HepG2 (cell line): ENCODE measurements around the gene CSNK1D. TPM values are rescaled to one million over a fixed set of nuclear protein-coding genes. Genes with fewer than 3 reads are reported as not detected.

Experiments used
- ATAC-seq: fragments of 200-7000 bp; cut with Tn5 transposase; 3 replicates; pipeline ENCODE4 v1.9.1; 2020; ENCODE audit warnings: mild to moderate bottlenecking, moderate library complexity
- BruUV-seq: library from RNA; stranded (reverse); fragments of 400-500 nt; replicated peaks from 2 replicates; lab custom pipeline; 2021; lab: Mats Ljungman, UMichigan
- CTCF ChIA-PET: fragments of 300-600 bp; formaldehyde crosslinking; extraction: SDS; loops from one replicate; lab custom pipeline; 2021; ENCODE audit warnings: low total read pairs, inconsistent platforms, low intra/inter-chr PET ratio; lab: Yijun Ruan, JAX
- POLR2A ChIA-PET: fragments of 350-600 bp; sonication (Branson Sonifier 250); formaldehyde crosslinking; loops from one replicate; lab custom pipeline; 2020; ENCODE audit warnings: antibody characterized with exemption, inconsistent platforms; lab: Yijun Ruan, JAX
- DNase-seq: peaks from one replicate; pipeline ENCODE4 v3.0.0-alpha.2; 2015; ENCODE audit warnings: low spot score
- FAIRE-seq: peaks from 3 replicates; lab custom pipeline; 2011; peaks lifted over from hg19 to GRCh38; lab: Jason Lieb, UNC
- H2AFZ ChIP-seq: one replicate; pipeline ENCODE4 v1.6.1; 2011; ENCODE audit warnings: low read length, inconsistent platforms
- H3K27ac ChIP-seq: fragments of 300-600 bp; 3 replicates; pipeline ENCODE4 v1.8.0; 2011; ENCODE audit warnings: mixed run types, mild to moderate bottlenecking, mixed read lengths, low read length, inconsistent platforms; ENCODE audit not compliant: insufficient read depth; ENCODE audit errors: extremely low read length
- H3K27me3 ChIP-seq, 2 experiments: fragments of 200-600 bp in 1 of 2; 2 replicates in 1 of 2; 3 replicates in 1 of 2; pipeline versions ENCODE4 v1.6.0 to v1.8.0; 2011; ENCODE audit warnings: low read length in 2 of 2, mild to moderate bottlenecking in 2 of 2, moderate library complexity in 2 of 2, inconsistent platforms in 1 of 2; ENCODE audit not compliant: insufficient read depth in 2 of 2, control insufficient read depth in 1 of 2
- H3K36me3 ChIP-seq, 2 experiments: fragments of 200-600 bp in 1 of 2; replicated peaks in 1 of 2; 2 replicates in 1 of 2; 3 replicates in 1 of 2; pipeline versions ENCODE4 v1.5.1 to v1.8.0; 2011; ENCODE audit warnings: low read length in 2 of 2, inconsistent platforms in 1 of 2; ENCODE audit not compliant: insufficient read depth in 2 of 2, control insufficient read depth in 1 of 2
- H3K4me1 ChIP-seq: 2 replicates; pipeline ENCODE4 v1.5.1; 2012; ENCODE audit warnings: low read length, inconsistent platforms; ENCODE audit not compliant: insufficient read depth
- H3K4me2 ChIP-seq: 2 replicates; pipeline ENCODE4 v1.6.0; 2011; ENCODE audit warnings: low read depth, low read length, inconsistent platforms
- H3K4me3 ChIP-seq, 3 experiments: fragments of 200-600 bp in 1 of 3; sonication (generic), shearing (Covaris generic) in 1 of 3; replicated peaks in 1 of 3; 2 replicates each; pipeline ENCODE4 v1.5.1; 2011 to 2016; ENCODE audit warnings: low read length in 3 of 3, inconsistent platforms in 2 of 3, low read depth in 2 of 3, mild to moderate bottlenecking in 2 of 3, control low read depth in 1 of 3, mixed read lengths in 1 of 3; ENCODE audit not compliant: insufficient read depth in 1 of 3
- H3K79me2 ChIP-seq: one replicate; pipeline ENCODE4 v1.6.1; 2011; ENCODE audit warnings: low read length, inconsistent platforms; ENCODE audit not compliant: insufficient read depth
- H3K9ac ChIP-seq: 2 replicates; pipeline ENCODE4 v1.6.0; 2011; ENCODE audit warnings: mild to moderate bottlenecking, low read depth, low read length, inconsistent platforms; ENCODE audit not compliant: insufficient read depth
- H3K9me3 ChIP-seq: 2 replicates; pipeline ENCODE4 v1.5.1; 2012; ENCODE audit warnings: mild to moderate bottlenecking, low read length
- H4K20me1 ChIP-seq: 2 replicates; pipeline ENCODE4 v1.6.0; 2011; ENCODE audit warnings: inconsistent platforms, mild to moderate bottlenecking, low read length, moderate library complexity; ENCODE audit not compliant: insufficient read depth
- EEA1 ChIP-seq: sonication (generic); formaldehyde crosslinking; IDR thresholded peaks from 2 replicates; pipeline ENCODE4 v1.5.1; 2020; ENCODE audit warnings: mild to moderate bottlenecking, missing genetic modification reagents, borderline replicate concordance
- FOXA3 ChIP-seq: IDR thresholded peaks from 2 replicates; pipeline ENCODE4 v1.6.1; 2016; ENCODE audit warnings: missing genetic modification reagents, missing compliant biosample characterization
- LCORL ChIP-seq, 2 experiments: fragments of 450-650 bp in 1 of 2; sonication (generic) in 1 of 2; formaldehyde crosslinking in 1 of 2; IDR thresholded peaks; 2 replicates each; pipeline versions ENCODE4 v1.5.0 to v1.6.1; 2017 to 2020; ENCODE audit warnings: antibody characterized with exemption in 1 of 2, missing genetic modification reagents in 1 of 2
- MAFG ChIP-seq: sonication (generic); formaldehyde crosslinking; IDR thresholded peaks from 2 replicates; pipeline ENCODE4 v1.5.1; 2020; ENCODE audit warnings: mild to moderate bottlenecking, missing genetic modification reagents
- NFIB ChIP-seq: sonication (generic); formaldehyde crosslinking; IDR thresholded peaks from 2 replicates; pipeline ENCODE4 v1.9.0; 2021; ENCODE audit warnings: missing genetic modification reagents, mild to moderate bottlenecking, borderline replicate concordance
- RAD21 ChIP-seq: fragments of 450-650 bp; formaldehyde crosslinking; IDR thresholded peaks from 2 replicates; pipeline ENCODE4 v1.5.0; 2020; ENCODE audit warnings: mild to moderate bottlenecking
- TP53 ChIP-seq: sonication (generic); formaldehyde crosslinking; conservative IDR thresholded peaks from 2 replicates; pipeline ENCODE4 v1.4.0; 2020; ENCODE audit warnings: missing genetic modification reagents
- ZFP37 ChIP-seq: sonication (generic); formaldehyde crosslinking; IDR thresholded peaks from 2 replicates; pipeline ENCODE4 v1.4.0; 2020; ENCODE audit warnings: missing genetic modification reagents, borderline replicate concordance
- ZNF547 ChIP-seq: sonication (generic); formaldehyde crosslinking; IDR thresholded peaks from 2 replicates; pipeline ENCODE4 v1.5.1; 2020; ENCODE audit warnings: mild to moderate bottlenecking, missing genetic modification reagents
- ZNF605 ChIP-seq: sonication (generic); formaldehyde crosslinking; IDR thresholded peaks from 2 replicates; pipeline ENCODE4 v1.8.0; 2022; ENCODE audit warnings: mild to moderate bottlenecking, missing genetic modification reagents
- ZNF674 ChIP-seq: sonication (generic); formaldehyde crosslinking; IDR thresholded peaks from 2 replicates; pipeline ENCODE4 v1.5.0; 2020; ENCODE audit warnings: low read depth, mild to moderate bottlenecking, missing genetic modification reagents
- ZNF75D ChIP-seq: sonication (generic); formaldehyde crosslinking; IDR thresholded peaks from 2 replicates; pipeline ENCODE4 v1.8.1; 2023; ENCODE audit warnings: missing genetic modification reagents, mild to moderate bottlenecking, borderline replicate concordance
- ZNF768 ChIP-seq: sonication (generic); formaldehyde crosslinking; IDR thresholded peaks from 2 replicates; pipeline ENCODE4 v1.4.0; 2020; ENCODE audit warnings: missing genetic modification reagents
- ZSCAN29 ChIP-seq: sonication (generic); formaldehyde crosslinking; conservative IDR thresholded peaks from 2 replicates; pipeline ENCODE4 v1.4.0; 2020; ENCODE audit warnings: mild to moderate bottlenecking, missing genetic modification reagents
- WGBS: methylation state at CpG from one replicate; pipeline ENCODE4 v1.1.6; 2017; ENCODE audit warnings: low lambda C conversion rate; 5-methylcytosine and 5-hydroxymethylcytosine counted together
- in situ Hi-C: cut with HindIII; loops from 2 replicates; pipeline ENCODE4 v1.10.0; 2017; ENCODE audit warnings: low pct_unique_long_range_greater_than_20kb; ENCODE audit not compliant: extremely low pct_ligation_motif_present
- intact Hi-C: fragments of 100-400 bp; cut with micrococcal nuclease; formaldehyde crosslinking; loops from one replicate; pipeline ENCODE4 v1.10.0; 2022; ENCODE audit not compliant: unreplicated experiment
- polyA plus RNA-seq, 8 experiments: library from polyadenylated mRNA; depleted of rRNA in 3 of 8; stranded (reverse) in 7 of 8; unstranded in 1 of 8; fragments of >200 nt; fragmentation: Illumina TruSeq in 4 of 8; extraction: Trizol in 4 of 8; gene quantifications; 2 replicates each; pipeline versions ENCODE4 v1.2.1 to v1.2.3, GENCODE V29; 2011 to 2016; ENCODE audit warnings: low read depth in 4 of 8, missing spikeins in 1 of 8, mixed read lengths in 1 of 8; ENCODE audit not compliant: insufficient read depth in 1 of 8
- total RNA-seq, 5 experiments: library from RNA; depleted of rRNA; stranded (reverse); fragments of >200 nt; fragmentation: Illumina TruSeq; extraction: Trizol; gene quantifications; 2 replicates each; pipeline ENCODE4 v1.2.3, GENCODE V29; 2016; ENCODE audit warnings: low read depth in 1 of 5
- TF ChIP-seq, protein P1 (sequence below): sonication (generic); formaldehyde crosslinking; IDR thresholded peaks from 2 replicates; pipeline ENCODE4 v1.4.0; 2020; ENCODE audit warnings: missing genetic modification reagents
- TF ChIP-seq, protein P2 (sequence below): sonication (generic); formaldehyde crosslinking; IDR thresholded peaks from 2 replicates; pipeline ENCODE4 v1.8.0; 2022; ENCODE audit warnings: mild to moderate bottlenecking, missing genetic modification reagents, moderate library complexity
- TF ChIP-seq, protein P3 (sequence below): sonication (generic); formaldehyde crosslinking; IDR thresholded peaks from 2 replicates; pipeline ENCODE4 v1.4.0; 2020; ENCODE audit warnings: missing genetic modification reagents
- TF ChIP-seq, protein P4 (sequence below): sonication (generic); formaldehyde crosslinking; IDR thresholded peaks from 2 replicates; pipeline ENCODE4 v1.4.0; 2020; ENCODE audit warnings: mild to moderate bottlenecking, low read depth, missing genetic modification reagents

CSNK1D gene
- total and polyA plus RNA-seq, 2 of the 13 experiments (the other 11 are each of a cell fraction or from before 2014, with no cell fraction given): 31.5 to 128 TPM

DNA sequence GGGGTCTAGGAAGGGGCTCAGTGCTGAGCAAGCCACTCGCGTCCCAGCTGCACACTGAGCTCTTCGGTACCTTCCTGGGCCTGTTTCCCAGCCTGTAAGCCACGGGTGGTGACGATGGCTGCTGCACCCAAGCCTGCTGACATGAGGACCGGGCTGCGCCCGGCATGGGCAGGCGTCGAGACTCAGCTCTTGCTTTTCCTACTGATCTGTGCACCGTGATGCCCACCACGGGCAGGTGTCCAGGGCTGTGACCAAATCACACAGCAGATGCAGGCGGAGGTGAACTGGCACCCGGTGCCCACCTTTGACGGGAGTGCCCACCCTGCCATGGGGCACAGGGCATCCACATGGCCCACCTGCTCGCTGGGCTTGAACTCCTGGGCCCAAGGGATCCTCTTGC is 78.7 kb downstream of the CSNK1D start:
- no peak for ATAC-seq
- CTCF ChIA-PET: no interaction called here
- Histone ChIP-seq H3K27me3 (no peaks in the 10 kb centered on the region), H3K36me3 (peaks cover 27 to 44% of the 10 kb centered on the region in 2 experiments; a peak in 4 of 5 replicates), H3K4me3 (no peak overlapping the region), H3K9ac (no peak overlapping the region), H3K27ac (no peak overlapping the region), H3K4me2 (no peak overlapping the region), H3K79me2 (no peaks in the 10 kb centered on the region), H3K9me3 (no peaks in the 10 kb centered on the region)
- POLR2A ChIA-PET: no interaction called here
- no peak for DNase-seq
- BruUV-seq: no TSS peak
- intact Hi-C loops: no loop called here
- TF ChIP-seq, protein P1, sequence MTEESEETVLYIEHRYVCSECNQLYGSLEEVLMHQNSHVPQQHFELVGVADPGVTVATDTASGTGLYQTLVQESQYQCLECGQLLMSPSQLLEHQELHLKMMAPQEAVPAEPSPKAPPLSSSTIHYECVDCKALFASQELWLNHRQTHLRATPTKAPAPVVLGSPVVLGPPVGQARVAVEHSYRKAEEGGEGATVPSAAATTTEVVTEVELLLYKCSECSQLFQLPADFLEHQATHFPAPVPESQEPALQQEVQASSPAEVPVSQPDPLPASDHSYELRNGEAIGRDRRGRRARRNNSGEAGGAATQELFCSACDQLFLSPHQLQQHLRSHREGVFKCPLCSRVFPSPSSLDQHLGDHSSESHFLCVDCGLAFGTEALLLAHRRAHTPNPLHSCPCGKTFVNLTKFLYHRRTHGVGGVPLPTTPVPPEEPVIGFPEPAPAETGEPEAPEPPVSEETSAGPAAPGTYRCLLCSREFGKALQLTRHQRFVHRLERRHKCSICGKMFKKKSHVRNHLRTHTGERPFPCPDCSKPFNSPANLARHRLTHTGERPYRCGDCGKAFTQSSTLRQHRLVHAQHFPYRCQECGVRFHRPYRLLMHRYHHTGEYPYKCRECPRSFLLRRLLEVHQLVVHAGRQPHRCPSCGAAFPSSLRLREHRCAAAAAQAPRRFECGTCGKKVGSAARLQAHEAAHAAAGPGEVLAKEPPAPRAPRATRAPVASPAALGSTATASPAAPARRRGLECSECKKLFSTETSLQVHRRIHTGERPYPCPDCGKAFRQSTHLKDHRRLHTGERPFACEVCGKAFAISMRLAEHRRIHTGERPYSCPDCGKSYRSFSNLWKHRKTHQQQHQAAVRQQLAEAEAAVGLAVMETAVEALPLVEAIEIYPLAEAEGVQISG (CRISPR knock-in tag): no peak
- TF ChIP-seq ZNF768 (CRISPR knock-in tag) (peak; percentile 36; the same call in 1 of the 2 replicates), TP53 (CRISPR knock-in tag) (no peak), ZNF605 (no peak), ZNF75D (CRISPR knock-in tag) (0 out of 2 replicates have a peak, but pooled peaks have one; percentile 37), RAD21 (CRISPR knock-in tag) (no peak), ZNF547 (CRISPR knock-in tag) (no peak), LCORL (IDR thresholded peaks at IDR 0.05) (no peak), LCORL (CRISPR knock-in tag; IDR thresholded peaks at IDR 0.05) (no peak), EEA1 (no peak), MAFG (CRISPR knock-in tag) (no peak), ZNF674 (CRISPR knock-in tag) (no peak), ZSCAN29 (CRISPR knock-in tag) (no peak), NFIB (CRISPR knock-in tag) (no peak), FOXA3 (no peak), ZFP37 (no peak)
- TF ChIP-seq, protein P2, sequence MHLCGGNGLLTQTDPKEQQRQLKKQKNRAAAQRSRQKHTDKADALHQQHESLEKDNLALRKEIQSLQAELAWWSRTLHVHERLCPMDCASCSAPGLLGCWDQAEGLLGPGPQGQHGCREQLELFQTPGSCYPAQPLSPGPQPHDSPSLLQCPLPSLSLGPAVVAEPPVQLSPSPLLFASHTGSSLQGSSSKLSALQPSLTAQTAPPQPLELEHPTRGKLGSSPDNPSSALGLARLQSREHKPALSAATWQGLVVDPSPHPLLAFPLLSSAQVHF: no peak
- TF ChIP-seq, protein P3, sequence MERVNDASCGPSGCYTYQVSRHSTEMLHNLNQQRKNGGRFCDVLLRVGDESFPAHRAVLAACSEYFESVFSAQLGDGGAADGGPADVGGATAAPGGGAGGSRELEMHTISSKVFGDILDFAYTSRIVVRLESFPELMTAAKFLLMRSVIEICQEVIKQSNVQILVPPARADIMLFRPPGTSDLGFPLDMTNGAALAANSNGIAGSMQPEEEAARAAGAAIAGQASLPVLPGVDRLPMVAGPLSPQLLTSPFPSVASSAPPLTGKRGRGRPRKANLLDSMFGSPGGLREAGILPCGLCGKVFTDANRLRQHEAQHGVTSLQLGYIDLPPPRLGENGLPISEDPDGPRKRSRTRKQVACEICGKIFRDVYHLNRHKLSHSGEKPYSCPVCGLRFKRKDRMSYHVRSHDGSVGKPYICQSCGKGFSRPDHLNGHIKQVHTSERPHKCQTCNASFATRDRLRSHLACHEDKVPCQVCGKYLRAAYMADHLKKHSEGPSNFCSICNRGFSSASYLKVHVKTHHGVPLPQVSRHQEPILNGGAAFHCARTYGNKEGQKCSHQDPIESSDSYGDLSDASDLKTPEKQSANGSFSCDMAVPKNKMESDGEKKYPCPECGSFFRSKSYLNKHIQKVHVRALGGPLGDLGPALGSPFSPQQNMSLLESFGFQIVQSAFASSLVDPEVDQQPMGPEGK (CRISPR knock-in tag): no peak
- TF ChIP-seq, protein P4, sequence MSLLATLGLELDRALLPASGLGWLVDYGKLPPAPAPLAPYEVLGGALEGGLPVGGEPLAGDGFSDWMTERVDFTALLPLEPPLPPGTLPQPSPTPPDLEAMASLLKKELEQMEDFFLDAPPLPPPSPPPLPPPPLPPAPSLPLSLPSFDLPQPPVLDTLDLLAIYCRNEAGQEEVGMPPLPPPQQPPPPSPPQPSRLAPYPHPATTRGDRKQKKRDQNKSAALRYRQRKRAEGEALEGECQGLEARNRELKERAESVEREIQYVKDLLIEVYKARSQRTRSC (CRISPR knock-in tag): no peak
- TF ChIP-seq, all 625 proteins: peak for 2
- Histone ChIP-seq H3K4me1 (no peaks in the 10 kb centered on the region), H4K20me1 (no peaks in the 10 kb centered on the region), H2AFZ (no peak overlapping the region)
- in situ Hi-C loops: no loop called here
- FAIRE-seq: no peak
- WGBS: 96% methylated on average over 9 of the region's 16 CpGs
